Fibroblast of skin of right quadriceps (primary cell): ENCODE results near the gene GRM4.

Experiments used
- DNase-seq: peaks from one replicate; pipeline ENCODE4 v3.0.0-alpha.2; 2013

The GRM4 gene

DNA sequence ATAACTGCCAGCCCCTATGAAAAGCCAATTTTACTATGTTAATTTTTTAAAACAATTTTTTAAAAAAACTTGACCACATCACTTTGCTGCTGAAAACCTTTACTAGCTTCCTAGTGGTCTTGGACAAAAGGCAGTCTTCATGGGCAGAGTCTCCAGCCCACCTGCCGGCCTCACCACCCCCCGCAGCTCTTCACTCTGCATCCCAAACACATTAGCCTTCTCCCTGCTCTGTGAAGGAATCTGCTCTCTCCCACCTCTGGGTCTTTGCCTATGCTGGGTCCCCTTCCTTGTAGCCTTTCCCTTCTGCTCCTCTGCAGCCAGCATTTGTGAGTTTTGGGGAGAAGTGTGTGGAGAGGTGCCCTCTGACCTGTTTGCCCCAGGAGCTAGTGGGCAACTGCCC lies 171.4 kb downstream of the GRM4 start:
- no peak for DNase-seq

- no peak for DNase-seq
Measured at GRCh38 chr6:33974030-33974429, 171.9 kb downstream of the GRM4 start.

DNA sequence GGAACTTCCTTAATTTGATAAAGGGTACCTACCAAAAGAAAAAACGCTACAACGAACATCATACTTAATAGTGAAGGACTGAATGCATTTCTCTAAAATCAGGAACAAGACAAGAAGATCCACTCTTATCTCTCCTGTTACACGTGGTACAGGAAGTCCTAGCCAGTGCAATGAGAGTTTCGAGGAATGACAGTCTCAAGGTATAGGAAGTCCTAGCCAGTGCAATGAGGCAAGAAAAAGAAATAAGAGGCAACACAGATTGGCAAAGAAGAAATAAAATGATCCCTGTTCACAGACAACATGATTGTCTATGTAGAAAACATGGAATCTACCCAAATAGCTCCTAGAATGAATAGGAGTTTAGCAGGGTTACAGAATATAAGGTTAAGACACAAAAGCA lies 174.3 kb downstream of the GRM4 start:
- no peak for DNase-seq
